ENCODE results near the gene COTL1.
"Not testable (repeated sequence)": the region's sequence is repeated elsewhere in the genome, so short reads cannot be mapped to it uniquely, and the experiment has no call there.

Gene COTL1

GRCh38 chr16:84520725-84521496 lies 97.0 kb downstream of the COTL1 start:
- no peak for DNase-seq
- Mint-ChIP-seq H3K4me3 (no peak overlapping the region), H3K4me1 (peaks cover 72% of the 10 kb centered on the region), H3K9me3 (no peaks in the 10 kb centered on the region), H3K27ac (peak overlapping the region; percentile 24), H3K27me3 (peaks cover 4% of the 10 kb centered on the region), H3K36me3 (peaks cover 52% of the 10 kb centered on the region)
- CTCF ChIA-PET: interaction anchor here (0.8 to 2.3 kb wide), 5 partner anchors 10 to 35 kb away, joined by 4 to 8 read pairs (median 6); no protein-coding TSS in a partner anchor

GRCh38 chr16:84519855-84520254 lies 98.0 kb downstream of the COTL1 start:
- H3K9me3 Mint-ChIP-seq: no peaks in the 10 kb centered on the region
- peaks cover 4% of the 10 kb centered on the region for H3K27me3 Mint-ChIP-seq
- no peak for DNase-seq
- CTCF ChIA-PET: interaction anchor here (1.2 to 2.3 kb wide), 4 partner anchors 9 to 33 kb away, joined by 5 to 8 read pairs (median 6); no protein-coding TSS in a partner anchor
- peaks cover 75% of the 10 kb centered on the region for H3K4me1 Mint-ChIP-seq
- H3K4me3 Mint-ChIP-seq: no peak overlapping the region
- H3K36me3 Mint-ChIP-seq: peaks cover 50% of the 10 kb centered on the region
- H3K27ac Mint-ChIP-seq: peak overlapping the region; percentile 91

GRCh38 chr16:84518804-84519341 lies 99.0 kb downstream of the COTL1 start:
- Mint-ChIP-seq H3K27ac (peak overlapping the region; percentile 91), H3K27me3 (peaks cover 4% of the 10 kb centered on the region), H3K36me3 (peaks cover 50% of the 10 kb centered on the region), H3K4me1 (peaks cover 80% of the 10 kb centered on the region), H3K9me3 (no peaks in the 10 kb centered on the region), H3K4me3 (no peak overlapping the region)
- CTCF ChIA-PET: interaction anchor here (0.8 to 2.3 kb wide), 11 partner anchors 8 to 207 kb away, joined by 3 to 8 read pairs (median 5); no protein-coding TSS in a partner anchor
- DNase-seq: peak; percentile 88

GRCh38 chr16:84518220-84518619 lies 99.7 kb downstream of the COTL1 start:
- DNase-seq, H3K27me3 Mint-ChIP-seq, H3K9me3 Mint-ChIP-seq, H3K4me3 Mint-ChIP-seq: not testable (repeated sequence)
- CTCF ChIA-PET: interaction anchor here (0.8 to 2.1 kb wide), 4 partner anchors 10 to 34 kb away, joined by 3 to 7 read pairs (median 6); no protein-coding TSS in a partner anchor
- peaks cover 52% of the 10 kb centered on the region for H3K36me3 Mint-ChIP-seq
- peak overlapping the region; percentile 91 for H3K27ac Mint-ChIP-seq
- H3K4me1 Mint-ChIP-seq: peaks cover 84% of the 10 kb centered on the region

GRCh38 chr16:84517366-84517765 lies 100.5 kb downstream of the COTL1 start:
- peak overlapping the region; percentile 60 for H3K27ac Mint-ChIP-seq
- H3K36me3 Mint-ChIP-seq: peaks cover 49% of the 10 kb centered on the region
- CTCF ChIA-PET: interaction anchor here (1.3 to 2.1 kb wide), 2 partner anchors 32 to 35 kb away, joined by 5 to 6 read pairs; no protein-coding TSS in a partner anchor
- no peaks in the 10 kb centered on the region for H3K9me3 Mint-ChIP-seq
- no peak overlapping the region for H3K4me3 Mint-ChIP-seq
- H3K4me1 Mint-ChIP-seq: peaks cover 89% of the 10 kb centered on the region
- no peak for DNase-seq
- H3K27me3 Mint-ChIP-seq: peaks cover 4% of the 10 kb centered on the region
